Stimulated activated CD4-positive, alpha-beta T cell treated with anti-CD3 and anti-CD28 coated beads, Interleukin-15, amount 100 ng/mL, for 24 hours (primary cell): Measurements from ENCODE around the gene MYO16.

ENCODE experiments used
- DNase-seq: peaks from one replicate; pipeline ENCODE4 v3.0.0-alpha.2; 2020

The MYO16 gene

DNA sequence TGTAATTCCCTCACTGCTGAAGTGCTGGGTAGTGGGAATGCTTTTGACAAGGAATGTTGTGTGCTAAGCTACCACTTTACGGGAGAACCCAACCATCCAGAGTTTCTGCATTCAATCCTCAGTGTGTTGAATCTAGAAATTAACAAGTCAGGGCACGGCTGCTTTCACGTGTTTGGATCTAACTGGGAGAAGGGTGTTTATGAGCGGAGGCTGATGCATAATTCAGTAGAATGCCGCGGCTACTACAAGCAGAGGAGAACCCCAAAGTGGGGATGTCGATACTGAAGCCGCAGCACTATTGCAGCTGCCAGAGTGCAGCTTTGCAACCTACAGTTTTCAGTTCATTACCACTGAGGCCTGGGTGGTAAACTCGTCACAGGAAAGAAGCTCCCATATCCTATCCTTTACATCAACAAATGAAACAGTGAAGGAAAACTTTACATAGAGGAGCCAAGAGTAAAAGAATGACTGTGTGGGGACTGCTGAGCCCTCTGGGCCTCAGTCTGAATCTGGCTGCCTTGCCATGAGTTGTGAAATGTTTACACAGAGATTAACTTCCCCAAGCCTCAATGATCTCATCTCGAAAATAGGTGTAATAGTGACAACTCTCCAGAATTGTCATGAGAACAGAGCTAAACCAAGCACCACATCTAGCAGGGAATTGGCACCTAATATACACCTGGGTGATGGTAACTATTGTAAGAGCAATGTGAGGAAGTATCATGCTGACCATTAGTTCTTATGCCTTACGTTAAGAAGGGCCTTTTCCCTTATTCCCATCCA is 531.7 kb downstream of the MYO16 start:
- no peak for DNase-seq

DNA sequence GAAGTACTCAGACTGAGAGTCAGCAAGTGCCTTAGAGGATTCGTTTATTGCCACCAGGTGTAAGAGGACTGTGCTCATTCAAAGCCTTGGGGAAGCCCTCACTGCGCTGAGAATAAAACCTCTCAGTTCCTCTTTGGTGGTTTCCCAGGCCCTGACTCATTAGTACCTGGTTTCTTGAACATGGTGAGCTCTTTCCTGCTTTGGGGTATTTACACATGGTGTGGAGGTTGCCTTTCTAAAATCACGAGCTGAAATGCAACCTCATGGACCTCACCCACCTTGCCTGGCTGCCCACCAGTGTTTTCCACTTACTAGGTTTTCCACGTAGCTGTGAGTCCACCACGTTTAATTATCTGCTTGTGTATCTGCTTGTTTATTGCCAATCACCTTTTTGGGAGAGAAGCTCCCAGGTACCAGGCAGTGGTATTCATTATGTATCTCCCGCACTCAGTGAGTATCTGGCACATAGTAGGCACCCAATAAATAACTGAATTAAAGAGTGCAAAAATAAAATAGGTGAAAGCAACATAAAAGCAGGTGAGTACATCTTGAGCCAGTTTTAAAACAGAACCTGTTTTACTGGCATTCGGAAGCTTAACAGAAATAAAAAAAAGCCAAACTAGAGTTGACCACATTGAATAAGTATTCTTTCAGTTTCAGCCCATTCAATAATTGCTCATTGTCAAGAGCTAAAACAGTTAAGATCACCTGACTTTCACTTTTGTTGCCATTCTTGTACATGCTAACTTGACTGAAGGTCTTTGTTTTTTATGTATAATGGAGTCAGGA is 533.0 kb downstream of the MYO16 start:
- DNase-seq = peak; percentile 54

DNA sequence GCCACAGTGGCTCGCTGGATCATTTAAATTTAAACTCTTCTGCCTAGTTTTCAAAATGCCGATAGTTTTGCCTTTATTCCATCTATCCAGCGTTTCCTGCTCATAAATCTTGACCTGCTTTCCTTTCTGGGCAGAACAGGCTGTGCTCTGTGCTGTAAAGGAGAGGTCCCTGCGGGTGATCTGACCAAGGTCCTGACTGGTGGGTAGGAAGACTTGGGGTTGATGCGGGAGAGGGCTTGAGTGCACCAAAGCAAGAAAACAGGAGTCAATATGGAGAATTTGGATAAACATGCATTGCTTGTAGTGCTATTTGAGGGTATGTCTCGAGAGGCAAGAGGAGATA is 533.6 kb downstream of the MYO16 start:
- DNase-seq = no peak

DNA sequence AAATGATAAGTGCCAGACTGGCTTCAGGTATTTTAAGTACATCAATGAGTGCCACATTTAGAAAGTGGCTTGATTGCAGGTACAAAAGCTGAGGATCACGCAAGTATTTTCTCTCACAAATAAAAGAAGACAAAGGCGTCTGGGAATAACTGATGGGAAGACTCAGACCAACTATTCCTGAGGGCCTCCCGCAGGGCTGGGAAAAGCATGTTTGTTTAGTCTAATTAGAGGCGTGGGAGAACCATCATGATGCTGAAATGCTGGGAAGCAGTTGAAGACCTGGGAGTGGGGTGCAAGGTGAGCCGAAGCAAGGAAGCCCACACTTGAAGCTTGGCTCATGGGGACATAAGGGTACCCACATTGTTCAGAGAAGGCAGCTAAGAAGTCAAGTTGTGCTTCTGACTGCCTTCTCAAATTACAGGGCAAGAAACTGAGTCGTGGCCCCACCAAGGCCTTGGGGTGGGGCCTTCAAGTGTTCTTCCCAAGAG is 536.0 kb downstream of the MYO16 start:
- no peak for DNase-seq

DNA sequence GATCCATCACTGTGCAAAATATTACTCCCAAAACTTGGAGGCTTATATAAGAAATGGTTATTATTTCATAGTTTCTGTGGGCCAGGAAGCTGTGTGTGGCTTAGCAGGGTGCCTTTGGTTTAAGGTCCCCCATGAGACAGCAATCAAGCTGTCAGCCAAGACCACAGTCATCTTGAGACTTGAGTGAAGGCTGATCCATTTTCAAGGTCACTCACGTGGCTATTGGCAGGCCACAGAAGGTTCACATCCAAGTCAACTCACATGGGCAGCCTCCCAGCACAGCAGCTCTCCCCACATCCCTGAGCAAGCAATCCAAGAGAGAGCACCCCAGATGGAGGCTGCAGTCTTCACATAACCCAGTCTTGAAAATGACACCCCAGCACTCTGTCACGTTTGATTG is 537.4 kb downstream of the MYO16 start:
- DNase-seq = no peak

DNA sequence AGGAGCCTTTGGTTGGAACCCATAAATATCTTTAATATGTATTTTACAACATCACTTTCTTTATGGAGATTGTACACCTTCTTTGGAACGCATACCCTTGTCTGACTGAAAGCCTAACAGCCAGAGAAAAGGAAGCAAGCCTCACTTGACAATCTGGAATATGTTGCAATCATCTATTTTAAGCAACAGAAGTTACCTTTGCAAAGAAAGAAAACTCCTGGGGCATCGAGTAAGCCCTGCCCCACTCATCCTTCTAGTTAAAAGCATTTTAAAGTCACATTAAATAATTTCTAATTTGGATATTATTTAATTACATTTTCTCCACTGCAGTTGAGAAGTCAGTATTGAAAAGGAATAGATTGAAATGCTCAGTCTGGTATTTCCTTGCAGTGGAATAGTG is 542.7 kb downstream of the MYO16 start:
- no peak for DNase-seq

DNA sequence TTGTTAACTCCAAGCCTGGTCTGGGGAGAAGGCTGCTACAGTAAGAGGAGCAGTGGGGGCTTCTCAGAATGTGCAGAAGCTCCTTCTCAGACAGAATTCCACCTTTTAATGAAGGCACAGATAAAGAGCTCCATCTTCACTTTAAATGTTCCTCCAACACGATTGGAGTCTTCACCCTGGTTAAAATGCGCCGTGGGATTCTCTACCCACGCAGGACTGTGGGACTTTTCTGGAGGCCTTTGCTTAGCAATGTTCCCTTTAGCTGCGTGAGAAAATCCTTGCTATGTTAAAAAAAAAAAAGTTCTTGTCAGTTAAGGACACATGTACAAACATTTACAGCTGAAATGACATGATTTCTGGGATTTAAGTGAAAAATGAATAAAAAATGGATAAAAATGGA is 546.3 kb downstream of the MYO16 start:
- DNase-seq = no peak

DNA sequence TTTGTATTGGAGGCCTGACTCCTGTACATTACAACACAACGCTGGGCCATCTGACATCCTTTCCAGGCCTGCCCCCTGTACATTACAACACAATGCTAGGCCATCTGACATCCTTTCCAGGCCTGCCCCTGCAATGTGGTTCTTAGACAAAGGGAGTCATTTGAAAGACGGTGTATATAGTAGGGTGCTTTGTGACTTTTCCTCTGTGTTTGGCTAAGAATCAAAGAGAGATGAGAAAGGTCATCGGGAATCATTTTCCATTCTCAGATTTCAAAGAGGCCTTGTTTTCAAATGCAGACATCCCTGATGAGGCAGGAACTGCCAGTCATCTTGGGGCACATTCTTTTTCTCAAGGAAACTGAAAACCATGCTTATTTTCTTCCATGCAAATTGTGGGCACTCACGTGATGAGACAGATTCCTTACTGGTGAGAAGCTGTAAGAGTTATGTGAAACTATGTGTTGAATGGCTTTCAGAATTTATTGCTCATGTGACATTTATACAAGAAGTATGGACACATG is 551.6 kb downstream of the MYO16 start:
- DNase-seq = no peak

DNA sequence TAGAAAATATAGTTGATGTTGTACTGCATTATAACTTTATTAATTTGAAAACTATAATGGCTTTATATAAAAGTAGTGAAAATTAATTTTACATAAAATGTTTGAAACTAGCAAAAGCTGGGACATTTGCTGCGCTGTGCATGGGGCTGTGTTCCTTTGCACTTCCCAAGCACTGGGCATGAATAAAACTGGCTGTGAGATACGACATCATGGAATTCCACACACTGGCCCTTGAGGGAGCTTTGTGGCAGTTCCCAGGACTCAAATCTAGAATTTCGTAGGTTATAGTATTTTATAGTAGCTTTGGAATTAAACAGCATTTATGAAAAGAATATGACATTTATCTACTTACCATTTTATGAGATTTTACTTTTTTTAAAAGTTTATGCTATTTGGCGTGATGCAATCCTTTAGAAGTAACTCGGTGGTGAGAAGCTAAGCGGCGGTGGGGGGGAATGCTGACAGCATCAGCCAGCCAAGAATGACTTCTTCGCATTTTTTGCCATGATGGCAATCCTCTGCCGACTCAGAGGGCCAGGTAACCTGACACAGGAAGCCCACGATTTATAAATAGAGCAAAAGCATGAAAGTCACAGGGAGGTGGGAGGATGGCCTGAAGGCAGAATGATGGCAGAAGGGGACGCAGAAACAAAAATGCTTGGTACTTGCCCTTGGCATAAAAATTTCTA is 553.5 kb downstream of the MYO16 start:
- DNase-seq = no peak

DNA sequence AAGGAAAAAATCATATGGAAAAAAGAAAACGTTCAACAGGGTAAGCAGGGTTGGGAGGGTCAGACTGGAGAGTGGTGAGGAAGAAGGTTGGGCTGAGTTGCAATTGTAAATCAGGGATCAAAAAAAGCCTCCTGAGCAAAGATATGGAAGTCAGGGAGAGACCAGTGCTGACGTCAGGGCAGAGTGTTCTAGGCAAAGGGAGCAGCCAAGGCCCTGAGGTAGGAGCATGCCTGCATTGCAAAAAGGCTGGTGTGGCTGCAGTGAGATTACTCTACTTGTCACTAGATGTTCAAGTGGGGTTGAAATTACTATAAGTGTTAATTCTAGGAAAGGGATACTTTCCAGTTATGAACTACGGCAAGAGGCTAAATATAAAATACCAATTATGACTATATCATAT is 562.0 kb downstream of the MYO16 start:
- DNase-seq = no peak

DNA sequence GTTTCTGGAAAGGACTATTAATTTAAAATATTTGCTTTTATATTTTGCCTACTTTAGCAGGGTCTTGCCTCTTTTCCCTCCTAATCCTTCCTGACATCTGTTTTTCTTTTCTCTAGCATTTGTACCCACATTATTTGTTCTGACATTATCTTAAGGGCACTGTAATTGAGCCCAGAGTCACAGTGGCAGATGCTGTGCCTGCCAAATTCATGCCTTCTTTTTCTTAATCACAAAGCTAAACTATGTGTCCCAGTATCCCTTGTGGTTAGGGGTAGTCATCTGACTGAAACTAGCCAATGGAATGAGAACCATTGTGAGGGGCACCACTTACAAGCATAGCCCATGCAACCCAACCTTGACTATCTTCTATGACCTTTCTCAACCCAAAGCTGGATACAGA is 562.9 kb downstream of the MYO16 start:
- no peak for DNase-seq

DNA sequence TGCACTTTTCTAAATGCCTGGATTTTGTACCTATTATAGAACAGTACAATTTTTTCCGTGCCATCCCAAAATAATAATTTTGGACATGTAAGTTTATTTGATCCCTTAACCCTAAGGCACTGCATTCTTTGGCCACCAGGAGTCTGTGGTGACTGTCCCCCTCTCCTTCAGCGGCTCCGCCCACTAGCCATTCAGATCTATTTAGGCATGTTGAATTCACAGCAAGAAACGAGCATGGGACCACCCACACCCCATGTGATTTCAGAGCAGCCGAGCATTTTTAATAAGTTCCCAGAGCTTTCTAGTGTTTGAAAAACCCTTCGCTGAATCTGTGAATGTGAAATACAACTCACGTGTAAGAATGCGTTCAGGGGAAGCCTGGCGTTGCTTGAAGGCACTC is 567.5 kb downstream of the MYO16 start:
- DNase-seq = no peak

DNA sequence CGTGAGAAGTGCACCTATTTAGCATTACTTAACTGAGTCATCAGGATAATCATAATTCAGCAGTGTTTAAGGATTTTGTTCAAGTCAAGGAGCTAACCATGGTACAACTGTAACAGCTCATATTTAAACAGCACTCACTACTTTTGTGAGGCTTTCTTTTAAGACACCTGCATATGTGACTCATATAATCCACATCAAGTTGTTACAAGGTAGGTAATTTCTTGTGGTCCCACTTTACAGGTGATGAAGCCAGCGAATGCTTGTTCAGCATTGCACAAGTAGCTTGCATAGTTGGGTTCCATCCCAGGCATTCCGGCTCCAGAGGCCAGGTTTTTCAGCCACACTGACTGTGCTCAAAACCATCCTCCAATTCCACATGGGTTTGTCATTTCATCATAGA is 569.2 kb downstream of the MYO16 start:
- no peak for DNase-seq

DNA sequence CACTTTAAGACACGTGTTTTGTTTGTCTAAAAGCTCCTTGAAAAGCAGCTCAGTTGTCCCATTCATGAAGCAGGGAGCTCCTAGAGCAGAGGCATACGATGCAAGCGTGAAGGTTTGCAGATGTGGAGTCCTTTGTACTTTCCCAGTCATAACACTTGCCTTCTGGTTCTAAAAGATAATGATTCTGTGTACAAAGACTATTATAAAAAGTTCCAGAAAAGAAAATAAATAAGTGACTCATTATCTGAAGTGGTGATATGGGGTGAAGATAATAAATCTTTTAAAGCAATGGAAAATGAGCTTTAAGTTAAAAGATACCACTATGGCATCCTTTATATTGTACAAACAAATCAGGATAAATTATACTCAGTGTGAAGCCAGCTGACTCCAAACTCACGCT is 569.9 kb downstream of the MYO16 start:
- DNase-seq = no peak

DNA sequence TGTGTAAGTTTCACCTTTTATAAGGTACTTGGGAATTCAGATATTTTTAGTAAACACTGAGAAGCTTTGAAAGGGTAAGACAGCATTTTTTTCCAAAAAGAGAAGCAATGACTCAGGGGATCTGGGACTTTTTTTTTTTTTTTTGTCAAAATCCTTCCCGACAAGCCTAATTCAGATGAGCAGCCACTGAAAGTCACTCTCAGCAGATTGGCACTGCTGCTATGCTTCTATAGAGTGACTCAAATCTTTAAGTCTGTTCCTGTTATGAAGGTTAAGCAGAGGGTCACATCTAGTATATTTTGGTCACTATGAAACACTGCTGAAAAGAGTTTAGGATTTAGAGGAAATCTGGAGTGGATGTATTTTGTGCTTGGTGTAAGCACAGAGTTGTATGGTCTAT is 571.1 kb downstream of the MYO16 start:
- DNase-seq = no peak

DNA sequence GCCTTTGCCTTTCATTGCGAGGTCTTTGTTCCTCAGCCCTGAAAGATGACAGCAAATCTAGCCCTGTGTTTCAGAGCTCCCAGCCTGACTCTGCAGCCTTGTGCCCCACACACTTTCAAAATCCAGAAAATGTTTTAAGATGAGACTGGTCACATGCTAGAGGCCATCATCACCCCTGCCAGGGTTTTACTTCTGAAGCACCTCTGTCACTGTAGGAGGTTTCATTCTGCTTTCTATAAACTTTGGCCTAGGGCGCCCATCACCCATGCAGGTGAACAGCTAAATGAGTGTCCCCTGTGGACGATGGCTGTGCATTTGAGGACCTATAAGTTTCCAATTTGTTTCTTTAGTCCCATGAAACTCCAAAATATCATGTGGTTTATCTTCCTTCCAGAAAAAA is 574.2 kb downstream of the MYO16 start:
- no peak for DNase-seq

DNA sequence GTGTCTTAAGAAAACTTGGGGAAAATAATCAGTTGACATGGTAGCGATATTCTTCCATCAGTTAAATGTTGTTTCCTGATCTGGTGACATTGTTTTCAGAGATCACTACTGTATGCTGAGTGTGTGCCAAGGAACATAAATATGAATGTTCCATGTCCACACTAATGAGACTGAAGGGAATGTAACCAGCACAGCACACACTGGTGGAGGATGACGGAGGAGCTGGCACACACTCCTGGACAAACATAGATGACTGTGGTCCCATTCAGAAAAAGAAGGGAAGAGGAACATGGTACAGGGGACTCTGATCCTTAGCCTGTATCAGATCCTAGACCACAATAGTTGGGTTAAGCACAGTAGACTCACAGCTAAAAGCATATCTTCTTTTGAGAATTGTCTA is 574.8 kb downstream of the MYO16 start:
- no peak for DNase-seq

DNA sequence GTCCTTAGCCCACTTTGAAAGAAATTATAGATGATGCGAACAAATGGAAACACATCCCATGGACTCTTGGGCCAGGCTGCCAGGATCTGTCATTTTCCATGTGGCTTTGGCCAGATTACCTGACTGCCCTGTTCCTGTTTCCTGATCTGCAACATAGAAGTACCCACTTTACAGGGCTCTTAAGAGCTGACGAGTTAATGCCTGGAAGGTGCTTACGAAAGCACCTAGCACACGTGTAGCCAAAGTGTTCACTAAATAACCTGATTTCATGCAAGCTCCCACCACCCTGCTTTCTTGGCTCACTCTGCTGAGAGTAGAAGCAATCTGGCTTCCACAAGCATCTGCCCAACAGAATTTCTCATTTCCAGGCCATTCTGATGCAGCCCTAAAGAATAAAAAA is 575.2 kb downstream of the MYO16 start:
- no peak for DNase-seq

DNA sequence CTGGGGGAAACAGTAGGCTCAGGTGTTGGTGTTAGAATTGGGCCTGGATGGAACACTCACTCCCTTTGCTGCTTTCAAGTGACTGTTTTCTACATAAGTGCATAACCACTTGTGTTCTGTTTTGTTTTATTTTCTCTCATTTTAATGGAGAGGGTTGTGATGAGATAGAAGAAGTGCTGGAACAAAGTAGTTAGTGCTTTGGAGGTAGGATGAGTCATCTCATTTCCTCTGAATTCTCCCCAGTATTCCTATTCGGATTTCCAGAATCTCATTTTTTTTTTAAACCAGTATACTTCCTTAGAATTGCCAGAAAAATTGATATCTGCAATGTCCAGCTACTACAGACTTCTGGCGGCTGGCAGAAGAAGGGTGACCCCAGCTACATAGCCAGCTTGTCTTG is 575.9 kb downstream of the MYO16 start:
- DNase-seq = no peak

DNA sequence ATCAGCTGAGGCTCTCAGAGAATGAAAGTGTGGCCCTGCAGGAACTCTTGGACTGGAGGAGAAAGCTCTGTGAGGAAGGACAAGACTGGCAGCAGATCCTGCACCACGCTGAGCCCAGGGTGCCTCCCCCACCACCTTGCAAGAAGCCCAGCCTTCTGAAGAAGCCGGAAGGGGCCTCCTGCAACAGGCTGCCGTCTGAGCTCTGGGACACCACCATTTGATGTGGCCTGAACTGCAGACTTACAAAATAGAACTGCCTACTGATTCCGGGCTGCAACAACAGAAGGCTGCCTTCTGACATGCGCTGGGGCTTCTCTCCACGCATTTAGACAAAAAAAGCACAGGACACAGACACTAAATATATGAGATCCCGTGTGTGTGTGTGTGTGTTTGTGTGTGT is 577.2 kb downstream of the MYO16 start:
- no peak for DNase-seq

DNA sequence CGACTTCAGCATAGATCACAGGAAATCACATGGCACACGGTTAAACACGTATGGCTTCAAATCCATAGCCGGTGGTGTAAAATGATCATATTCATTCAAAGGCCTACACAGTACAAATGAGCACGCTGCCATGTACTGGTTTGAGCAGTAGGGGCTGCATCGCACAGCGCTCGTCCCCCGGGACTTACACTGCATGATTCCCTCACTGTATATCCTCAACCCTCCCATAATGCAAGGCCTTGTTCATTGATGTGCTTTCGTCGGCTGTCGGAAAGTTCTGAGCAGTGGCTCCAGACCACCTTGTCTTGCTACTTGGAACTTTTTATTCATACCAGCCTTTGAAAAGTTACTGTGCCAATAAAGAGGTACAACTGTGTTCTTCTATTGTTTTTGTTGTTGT is 578.2 kb downstream of the MYO16 start:
- DNase-seq = no peak

DNA sequence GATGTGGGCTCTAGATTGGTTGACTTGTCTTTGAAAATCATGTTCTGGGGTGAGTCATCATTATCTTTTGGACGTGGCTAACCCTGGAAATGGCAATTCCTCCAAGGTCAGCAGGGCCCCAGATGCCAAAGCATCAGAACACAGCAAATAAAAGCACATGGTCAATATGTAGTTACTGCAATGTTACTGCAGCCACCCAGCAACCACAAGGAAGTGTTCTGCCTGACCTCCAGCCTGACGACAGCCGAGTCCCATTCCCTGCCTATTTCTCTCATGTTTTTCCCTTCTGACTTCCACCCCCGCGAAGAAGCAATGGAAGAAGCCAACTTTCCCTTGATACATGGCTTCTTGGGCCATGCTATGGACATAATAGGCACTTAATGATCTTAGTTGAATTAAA is 579.1 kb downstream of the MYO16 start:
- DNase-seq = no peak

DNA sequence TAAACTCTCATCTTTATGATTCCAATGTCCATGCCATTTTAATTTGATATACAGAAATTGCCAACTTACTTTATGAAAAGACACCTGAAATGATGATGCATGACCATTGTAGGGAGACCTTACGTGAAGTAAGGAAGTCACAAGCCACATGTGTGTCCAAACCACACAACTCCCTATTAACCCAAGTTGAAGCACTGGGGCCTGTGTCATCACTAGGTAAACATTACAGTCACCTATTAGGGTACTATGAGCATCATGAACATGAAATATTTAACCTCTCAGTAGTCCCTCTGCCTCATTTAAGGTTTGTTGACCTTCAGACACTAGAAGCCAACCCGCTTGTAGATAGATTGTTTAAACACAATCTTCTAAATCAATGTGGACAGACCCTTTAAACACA is 580.1 kb downstream of the MYO16 start:
- DNase-seq = no peak

DNA sequence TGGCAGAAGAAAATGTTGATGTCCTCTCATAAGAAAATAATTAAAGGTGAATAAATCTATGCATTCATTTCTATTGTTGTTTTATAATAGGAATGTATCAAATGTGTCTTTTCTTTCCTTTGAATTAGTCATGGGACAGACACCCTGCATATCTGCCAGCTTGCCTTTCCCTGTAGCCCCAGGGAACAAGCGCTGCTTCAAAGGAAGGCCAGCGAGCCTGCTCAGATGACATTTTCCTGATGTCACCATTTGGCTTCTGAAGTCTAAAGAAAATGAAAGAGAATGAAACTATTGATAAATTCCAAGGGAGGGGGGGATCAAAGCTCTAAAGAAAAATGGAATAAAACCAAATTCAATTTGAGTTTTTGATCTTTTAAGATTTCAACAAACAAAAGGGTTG is 582.2 kb downstream of the MYO16 start:
- DNase-seq = no peak
